ENCODE measurements around the gene ARHGAP26. TPM values are rescaled to one million over a fixed set of nuclear protein-coding genes. Genes with fewer than 3 reads are reported as not detected.

Gene ARHGAP26
- total RNA-seq, 1 experiment from 2014 or later = 65.5 TPM

DNA sequence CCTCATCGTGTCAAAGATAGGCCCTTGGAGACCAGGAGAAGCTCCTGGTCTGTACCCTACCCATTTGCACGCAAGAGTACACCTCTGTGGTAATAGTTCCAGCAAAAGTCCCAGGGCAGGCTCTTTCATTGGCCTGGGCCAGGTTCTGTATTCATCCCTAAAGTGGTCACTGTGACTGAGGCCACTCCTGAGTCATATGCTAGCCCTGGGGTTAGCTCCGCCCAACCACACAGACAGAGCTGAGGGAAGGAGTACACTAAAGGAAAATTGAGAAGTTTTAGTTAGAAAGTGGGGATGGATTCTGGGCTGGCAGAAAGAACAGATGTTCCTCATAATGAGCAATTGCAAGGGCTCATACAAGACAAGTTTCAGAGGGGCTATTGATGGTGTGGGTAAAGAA, 206.7 kb downstream of the ARHGAP26 start:
- Histone ChIP-seq H3K36me3 (ENCODE audit: control insufficient read depth, insufficient read depth, low read length) (no peaks in the 10 kb centered on the region), H3K4me1 (ENCODE audit: control insufficient read depth, insufficient read depth, low read length) (no peaks in the 10 kb centered on the region; the same call in 1 of the 2 replicates), H3K27me3 (ENCODE audit: control insufficient read depth, insufficient read depth, low read length) (no peaks in the 10 kb centered on the region), H3K27ac (ENCODE audit: low read length) (no peak overlapping the region), H3K4me3 (ENCODE audit: low read depth in 2 of 2, low read length in 2 of 2) (no peak overlapping the region), H3K9me3 (ENCODE audit: control insufficient read depth, insufficient read depth, low read depth, low read length) (no peaks in the 10 kb centered on the region)
- no peak for DNase-seq (ENCODE audit: low read depth, low spot score)
- TF ChIP-seq SIN3A (IDR thresholded peaks at IDR 0.05; ENCODE audit: borderline replicate concordance, insufficient read depth, low read depth, low read length) (no peak), POLR2AphosphoS5 (IDR thresholded peaks at IDR 0.05; ENCODE audit: low read depth, low read length) (no peak), TCF7L2 (IDR thresholded peaks at IDR 0.05; ENCODE audit: low read depth, low read length) (no peak)
- TF ChIP-seq, protein P1, sequence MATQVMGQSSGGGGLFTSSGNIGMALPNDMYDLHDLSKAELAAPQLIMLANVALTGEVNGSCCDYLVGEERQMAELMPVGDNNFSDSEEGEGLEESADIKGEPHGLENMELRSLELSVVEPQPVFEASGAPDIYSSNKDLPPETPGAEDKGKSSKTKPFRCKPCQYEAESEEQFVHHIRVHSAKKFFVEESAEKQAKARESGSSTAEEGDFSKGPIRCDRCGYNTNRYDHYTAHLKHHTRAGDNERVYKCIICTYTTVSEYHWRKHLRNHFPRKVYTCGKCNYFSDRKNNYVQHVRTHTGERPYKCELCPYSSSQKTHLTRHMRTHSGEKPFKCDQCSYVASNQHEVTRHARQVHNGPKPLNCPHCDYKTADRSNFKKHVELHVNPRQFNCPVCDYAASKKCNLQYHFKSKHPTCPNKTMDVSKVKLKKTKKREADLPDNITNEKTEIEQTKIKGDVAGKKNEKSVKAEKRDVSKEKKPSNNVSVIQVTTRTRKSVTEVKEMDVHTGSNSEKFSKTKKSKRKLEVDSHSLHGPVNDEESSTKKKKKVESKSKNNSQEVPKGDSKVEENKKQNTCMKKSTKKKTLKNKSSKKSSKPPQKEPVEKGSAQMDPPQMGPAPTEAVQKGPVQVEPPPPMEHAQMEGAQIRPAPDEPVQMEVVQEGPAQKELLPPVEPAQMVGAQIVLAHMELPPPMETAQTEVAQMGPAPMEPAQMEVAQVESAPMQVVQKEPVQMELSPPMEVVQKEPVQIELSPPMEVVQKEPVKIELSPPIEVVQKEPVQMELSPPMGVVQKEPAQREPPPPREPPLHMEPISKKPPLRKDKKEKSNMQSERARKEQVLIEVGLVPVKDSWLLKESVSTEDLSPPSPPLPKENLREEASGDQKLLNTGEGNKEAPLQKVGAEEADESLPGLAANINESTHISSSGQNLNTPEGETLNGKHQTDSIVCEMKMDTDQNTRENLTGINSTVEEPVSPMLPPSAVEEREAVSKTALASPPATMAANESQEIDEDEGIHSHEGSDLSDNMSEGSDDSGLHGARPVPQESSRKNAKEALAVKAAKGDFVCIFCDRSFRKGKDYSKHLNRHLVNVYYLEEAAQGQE (IDR thresholded peaks at IDR 0.05; ENCODE audit: insufficient read depth in 1 of 2, low read depth in 2 of 2, low read length in 1 of 2) = no peak
- TF ChIP-seq, protein P2, sequence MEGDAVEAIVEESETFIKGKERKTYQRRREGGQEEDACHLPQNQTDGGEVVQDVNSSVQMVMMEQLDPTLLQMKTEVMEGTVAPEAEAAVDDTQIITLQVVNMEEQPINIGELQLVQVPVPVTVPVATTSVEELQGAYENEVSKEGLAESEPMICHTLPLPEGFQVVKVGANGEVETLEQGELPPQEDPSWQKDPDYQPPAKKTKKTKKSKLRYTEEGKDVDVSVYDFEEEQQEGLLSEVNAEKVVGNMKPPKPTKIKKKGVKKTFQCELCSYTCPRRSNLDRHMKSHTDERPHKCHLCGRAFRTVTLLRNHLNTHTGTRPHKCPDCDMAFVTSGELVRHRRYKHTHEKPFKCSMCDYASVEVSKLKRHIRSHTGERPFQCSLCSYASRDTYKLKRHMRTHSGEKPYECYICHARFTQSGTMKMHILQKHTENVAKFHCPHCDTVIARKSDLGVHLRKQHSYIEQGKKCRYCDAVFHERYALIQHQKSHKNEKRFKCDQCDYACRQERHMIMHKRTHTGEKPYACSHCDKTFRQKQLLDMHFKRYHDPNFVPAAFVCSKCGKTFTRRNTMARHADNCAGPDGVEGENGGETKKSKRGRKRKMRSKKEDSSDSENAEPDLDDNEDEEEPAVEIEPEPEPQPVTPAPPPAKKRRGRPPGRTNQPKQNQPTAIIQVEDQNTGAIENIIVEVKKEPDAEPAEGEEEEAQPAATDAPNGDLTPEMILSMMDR (IDR thresholded peaks at IDR 0.05) = no peak
- POLR2A ChIA-PET = no interaction called here
- no peak for ATAC-seq
- CTCF ChIA-PET = no interaction called here
- intact Hi-C loops (cut with micrococcal nuclease; ENCODE audit: unreplicated experiment) = no loop called here
- no TSS peak for BruUV-seq (replicated peaks)
- in situ Hi-C loops (cut with HindIII; ENCODE audit: low pct_unique_long_range_greater_than_20kb, low sequenced_read_pairs) = no loop called here

DNA sequence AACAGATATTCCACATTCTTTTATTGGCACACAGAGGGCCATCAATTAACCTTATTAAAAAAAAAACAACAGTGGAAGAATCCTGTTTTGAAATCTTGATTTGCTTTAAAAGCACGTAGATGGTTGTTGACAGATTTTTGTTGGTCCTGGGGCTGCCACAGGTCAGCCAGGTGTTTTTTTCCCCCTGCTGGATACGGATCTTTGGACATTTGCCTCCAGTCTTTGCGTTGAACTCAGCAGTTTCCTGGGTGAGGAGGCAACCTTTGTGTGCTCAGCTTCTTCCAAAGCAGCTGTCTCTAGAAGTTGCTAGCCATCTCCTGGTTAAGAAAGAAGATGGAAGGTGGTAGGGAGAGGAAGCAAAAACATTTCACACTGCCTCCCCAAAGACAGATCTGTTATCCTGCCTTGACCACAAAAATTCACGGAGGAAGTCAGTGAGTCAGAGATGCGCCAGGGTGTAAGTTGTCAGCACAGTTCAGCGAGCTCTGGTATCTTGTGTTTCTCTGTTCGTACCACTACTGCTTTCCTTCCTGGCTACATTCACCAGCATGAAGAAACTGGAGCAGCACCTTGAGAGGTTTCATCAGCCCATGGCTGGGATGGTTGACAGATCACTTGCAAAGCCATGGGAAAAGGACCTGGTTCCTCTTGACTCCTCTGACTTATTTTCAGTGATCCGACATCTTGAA, 207.3 kb downstream of the ARHGAP26 start:
- intact Hi-C loops (cut with micrococcal nuclease; ENCODE audit: unreplicated experiment) (no loop called here), in situ Hi-C loops (cut with HindIII; ENCODE audit: low pct_unique_long_range_greater_than_20kb, low sequenced_read_pairs) (no loop called here)
- Histone ChIP-seq H3K9me3 (ENCODE audit: control insufficient read depth, insufficient read depth, low read depth, low read length) (no peaks in the 10 kb centered on the region), H3K27ac (ENCODE audit: low read length) (no peak overlapping the region), H3K36me3 (ENCODE audit: control insufficient read depth, insufficient read depth, low read length) (no peaks in the 10 kb centered on the region), H3K4me3 (ENCODE audit: low read depth in 2 of 2, low read length in 2 of 2) (no peak overlapping the region), H3K4me1 (ENCODE audit: control insufficient read depth, insufficient read depth, low read length) (peaks cover 6% of the 10 kb centered on the region), H3K27me3 (ENCODE audit: control insufficient read depth, insufficient read depth, low read length) (no peaks in the 10 kb centered on the region)
- POLR2A ChIA-PET = no interaction called here
- ATAC-seq (no peak), DNase-seq (ENCODE audit: low read depth, low spot score) (no peak)
- no TSS peak for BruUV-seq (replicated peaks)
- CTCF ChIA-PET = no interaction called here
- TF ChIP-seq POLR2AphosphoS5 (IDR thresholded peaks at IDR 0.05; ENCODE audit: low read depth, low read length) (no peak), TCF7L2 (IDR thresholded peaks at IDR 0.05; ENCODE audit: low read depth, low read length) (peak; percentile 15; the same call in 1 of the 2 replicates)

DNA sequence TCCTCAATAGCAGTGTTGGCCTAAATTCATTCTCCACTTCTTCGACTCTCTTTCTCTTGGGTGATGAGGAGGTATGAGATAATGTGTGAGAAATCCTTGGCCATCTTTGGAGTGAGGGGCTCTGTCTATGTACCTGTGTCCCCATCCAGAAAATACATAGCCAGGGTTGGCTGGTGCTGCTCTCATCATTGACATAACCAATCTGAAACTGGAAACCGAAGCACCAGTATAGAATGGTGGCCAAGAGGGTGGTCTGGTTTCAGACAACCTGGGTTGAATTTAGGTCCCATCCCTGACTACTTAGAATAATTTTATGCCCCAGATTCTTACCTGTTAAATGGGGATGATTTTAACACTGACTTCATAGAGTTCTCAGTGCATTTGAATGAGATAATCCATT, 208.1 kb downstream of the ARHGAP26 start:
- no peaks in the 10 kb centered on the region for H3K9me3 ChIP-seq (ENCODE audit: control insufficient read depth, insufficient read depth, low read depth, low read length)
- BruUV-seq (replicated peaks) = no TSS peak
- ChIA-PET CTCF (interaction anchor here (0.6 kb wide), 1 partner anchor 1414 kb away, joined by 5 read pairs; no protein-coding TSS in a partner anchor), POLR2A (interaction anchor here (0.6 kb wide), 1 partner anchor 29 kb away, joined by 11 read pairs; no protein-coding TSS in a partner anchor)
- H3K27me3 ChIP-seq (ENCODE audit: control insufficient read depth, insufficient read depth, low read length) = no peaks in the 10 kb centered on the region
- ATAC-seq (no peak), DNase-seq (ENCODE audit: low read depth, low spot score) (no peak)
- TF ChIP-seq POLR2AphosphoS5 (IDR thresholded peaks at IDR 0.05; ENCODE audit: low read depth, low read length) (no peak), SIN3A (IDR thresholded peaks at IDR 0.05; ENCODE audit: borderline replicate concordance, insufficient read depth, low read depth, low read length) (no peak), TCF7L2 (IDR thresholded peaks at IDR 0.05; ENCODE audit: low read depth, low read length) (no peak)
- TF ChIP-seq, protein P1 (IDR thresholded peaks at IDR 0.05; ENCODE audit: insufficient read depth in 1 of 2, low read depth in 2 of 2, low read length in 1 of 2) = no peak
- TF ChIP-seq, protein P2 (IDR thresholded peaks at IDR 0.05) = no peak
- H3K4me1 ChIP-seq (ENCODE audit: control insufficient read depth, insufficient read depth, low read length) = peaks cover 7% of the 10 kb centered on the region
- H3K36me3 ChIP-seq (ENCODE audit: control insufficient read depth, insufficient read depth, low read length) = no peaks in the 10 kb centered on the region
- in situ Hi-C loops (cut with HindIII; ENCODE audit: low pct_unique_long_range_greater_than_20kb, low sequenced_read_pairs) = no loop called here
- H3K27ac ChIP-seq (ENCODE audit: low read length) = no peak overlapping the region
- intact Hi-C loops (cut with micrococcal nuclease; ENCODE audit: unreplicated experiment) = no loop called here
- no peak overlapping the region for H3K4me3 ChIP-seq (ENCODE audit: low read depth in 2 of 2, low read length in 2 of 2)
